ENCODE results near the gene KIAA0319L. TPM values are rescaled to one million over a fixed set of nuclear protein-coding genes. Genes with fewer than 3 reads are reported as not detected.

The KIAA0319L gene
- total RNA-seq, 1 experiment from 2014 or later = 46.4 TPM

GRCh38 chr1:35518183-35518582, 39.0 kb downstream of the KIAA0319L start:
- no peak overlapping the region for H2AK5ac ChIP-seq (ENCODE audit: insufficient read length, low read length)
- H4K20me1 ChIP-seq (ENCODE audit: control insufficient read depth, insufficient read depth, insufficient read length) = no peaks in the 10 kb centered on the region
- no peak overlapping the region for H2BK15ac ChIP-seq (ENCODE audit: low read depth, low read length)
- H3K23ac ChIP-seq (ENCODE audit: insufficient read length, low read depth, low read length) = no peak overlapping the region
- H3K27me3 Mint-ChIP-seq (ENCODE audit: low read depth) = no peaks in the 10 kb centered on the region
- H4K5ac ChIP-seq (ENCODE audit: insufficient read length, low read depth, low read length) = no peak overlapping the region
- H3K27ac Mint-ChIP-seq = no peak overlapping the region
- no peak for DNase-seq
- H2BK5ac ChIP-seq (ENCODE audit: insufficient read length, low read length) = no peak overlapping the region
- no CpG with 5 or more reads among the region's 3 CpGs for WGBS (ENCODE audit: extremely low coverage, insufficient read length, low lambda C conversion rate)
- H3K4me2 ChIP-seq (ENCODE audit: insufficient read depth, insufficient read length, low read length) = no peak overlapping the region
- no peak overlapping the region for H2BK20ac ChIP-seq (ENCODE audit: low read depth, low read length, poor library complexity, severe bottlenecking)
- no peak for TF ChIP-seq CTCF (conservative IDR thresholded peaks at IDR 0.05)
- H3K9me3 Mint-ChIP-seq = peaks cover 30 to 32% of the 10 kb centered on the region in 2 experiments
- no peak overlapping the region for H3K9ac ChIP-seq (ENCODE audit: extremely low read depth, insufficient read length, low read length)
- no peak overlapping the region for H3T11ph ChIP-seq (ENCODE audit: low read length)
- H4K91ac ChIP-seq (ENCODE audit: insufficient read length, low read depth, low read length) = no peak overlapping the region
- no peaks in the 10 kb centered on the region for H3K4me1 ChIP-seq (ENCODE audit: insufficient read depth, low read length)
- no peak overlapping the region for H2BK120ac ChIP-seq (ENCODE audit: low read depth, low read length, poor library complexity, severe bottlenecking)
- peaks cover 5% of the 10 kb centered on the region for H3K9me3 ChIP-seq (ENCODE audit: control insufficient read depth, low read depth, low read length)
- H3K4me3 Mint-ChIP-seq = no peak overlapping the region
- H2BK12ac ChIP-seq (ENCODE audit: insufficient read length, low read depth, low read length) = no peak overlapping the region
- H3K18ac ChIP-seq (ENCODE audit: insufficient read length, low read depth, low read length) = no peak overlapping the region
- H3K14ac ChIP-seq (ENCODE audit: insufficient read depth, low read length) = no peak overlapping the region
- H3K4me1 Mint-ChIP-seq = no peaks in the 10 kb centered on the region; a peak in 1 of 4 replicates
- no peak overlapping the region for H4K8ac ChIP-seq (replicated peaks; ENCODE audit: insufficient read length, low read depth, low read length)
- H2AFZ ChIP-seq (ENCODE audit: low read length) = no peak overlapping the region
- H3K56ac ChIP-seq (ENCODE audit: insufficient read length, low read depth, low read length) = no peak overlapping the region
- no peaks in the 10 kb centered on the region for H3K23me2 ChIP-seq (ENCODE audit: insufficient read length, low read depth, low read length, poor library complexity, severe bottlenecking)
- H3K27ac ChIP-seq (ENCODE audit: insufficient read length, low read depth, low read length) = no peak overlapping the region
- no peaks in the 10 kb centered on the region for H3K79me1 ChIP-seq (ENCODE audit: insufficient read depth, low read depth, low read length, poor library complexity, severe bottlenecking)
- H3K36me3 Mint-ChIP-seq (ENCODE audit: insufficient read depth in 1 of 3, low read depth in 3 of 3) = peaks cover 28 to 46% (median 32%) of the 10 kb centered on the region in 3 experiments
- no peak overlapping the region for H3K4ac ChIP-seq (ENCODE audit: low read depth, low read length)
- no peaks in the 10 kb centered on the region; the same call in 1 of the 2 replicates for H3K79me2 ChIP-seq (ENCODE audit: insufficient read depth, low read length)
- H3K27me3 ChIP-seq (ENCODE audit: insufficient read depth, low read length) = no peaks in the 10 kb centered on the region

Data from H9 (cell line).